ENCODE results near the gene CXCL8. TPM values are rescaled to one million over a fixed set of nuclear protein-coding genes. Genes with fewer than 3 reads are reported as not detected.

Gene CXCL8
- total and polyA plus RNA-seq, 2 donors (not counting 3 experiments of a cell fraction or from before 2014, with no cell fraction given) = 6.4 to 12.6 TPM

- Histone ChIP-seq H3K4me1 (ENCODE audit: control insufficient read depth, extremely low read depth, insufficient read depth, low read length) (peaks cover 22% of the 10 kb centered on the region), H3K9me1 (replicated peaks; ENCODE audit: control insufficient read depth, extremely low read depth, insufficient read depth, low read length) (no peaks in the 10 kb centered on the region), H4K20me1 (replicated peaks; ENCODE audit: control insufficient read depth, extremely low read depth, insufficient read depth, low read length) (no peaks in the 10 kb centered on the region), H3K27me3 (ENCODE audit: control insufficient read depth in 2 of 2, insufficient read depth in 2 of 2, low read length in 2 of 2) (no peaks in the 10 kb centered on the region), H3K79me2 (ENCODE audit: control insufficient read depth, insufficient read depth, low read length) (no peaks in the 10 kb centered on the region), H3K4me2 (ENCODE audit: insufficient read depth, low read length) (peak overlapping the region; percentile 90), H3K27ac (ENCODE audit: insufficient read depth, low read depth, low read length) (peak overlapping the region; percentile 75), H3K9me3 (replicated peaks; ENCODE audit: control insufficient read depth, insufficient read depth, low read length) (no peaks in the 10 kb centered on the region), H3K36me3 (ENCODE audit: control insufficient read depth in 2 of 2, extremely low read depth in 1 of 2, insufficient read depth in 2 of 2, low read length in 2 of 2) (no peaks in the 10 kb centered on the region), H3K9ac (replicated peaks; ENCODE audit: extremely low read depth, insufficient read depth, low read length) (no peak overlapping the region), H3K4me3 (replicated peaks in 1 of 3; ENCODE audit: insufficient read depth in 1 of 3, low read depth in 1 of 3, low read length in 3 of 3) (peak overlapping the region in 1 of 3 experiments; percentile 62), H2AFZ (ENCODE audit: low read depth, low read length) (no peak overlapping the region)
- TF ChIP-seq EZH2 (IDR thresholded peaks at IDR 0.05; ENCODE audit: borderline replicate concordance, low read depth, low read length, severe bottlenecking) (no peak), JUN (IDR thresholded peaks at IDR 0.05; ENCODE audit: borderline replicate concordance, insufficient read depth, insufficient read length, low read depth) (no peak), GATA2 (IDR thresholded peaks at IDR 0.05; ENCODE audit: insufficient read depth, insufficient read length, low read depth, low read length) (no peak), MAX (IDR thresholded peaks at IDR 0.05; ENCODE audit: insufficient read depth, insufficient read length) (no peak), POLR2A (IDR thresholded peaks at IDR 0.05; ENCODE audit: low read depth, low read length) (no peak), CTCF (IDR thresholded peaks at IDR 0.05; ENCODE audit: extremely low read depth in 1 of 2, insufficient read depth in 1 of 2, low read depth in 1 of 2, low read length in 2 of 2) (no peak), POLR2AphosphoS5 (IDR thresholded peaks at IDR 0.05; ENCODE audit: insufficient read depth, low read depth, low read length) (no peak), FOS (IDR thresholded peaks at IDR 0.05; ENCODE audit: borderline replicate concordance, insufficient read depth, low read length) (no peak), MYC (IDR thresholded peaks at IDR 0.05; ENCODE audit: low read depth, low read length) (no peak)
- ChIA-PET CTCF (interaction anchor here (0.7 to 2.7 kb wide), 10 partner anchors 11 to 393 kb away, joined by 3 to 31 read pairs (median 4); partner anchors contain the start of gene CXCL3), POLR2A (no interaction called here)
- DNase-seq (ENCODE audit: low read depth, low spot score) (no peak), FAIRE-seq (no peak)
- dilution Hi-C loops (cut with MboI; ENCODE audit: extremely low pct_ligation_motif_present, low sequenced_read_pairs) (no loop called here), intact Hi-C loops (cut with micrococcal nuclease) (loop anchor here (2.0 to 5.0 kb wide), 2 partner anchors 415 to 875 kb away; no protein-coding TSS in a partner anchor)
- no TSS peak for BruUV-seq (replicated peaks)
Observed at GRCh38 chr4:73741750-73742489, 1.6 kb downstream of the CXCL8 start.
